ENCODE data around the gene SRRM4. TPM values are rescaled to one million over a fixed set of nuclear protein-coding genes. Genes with fewer than 3 reads are reported as not detected.

Gene SRRM4
- total and polyA plus RNA-seq, 4 donors, result 3.8 to 22.6 (median 13.9) TPM

Other genes with a start within 250 kb of the SRRM4 start
- 10 to 100 TPM; 14.8 to 27.3 TPM for gene HSPB8, start 197.4 kb downstream of the SRRM4 start, total RNA-seq
- gene HSPB8, start 197.4 kb downstream of the SRRM4 start, polyA plus RNA-seq (ENCODE audit: insufficient read length in 2 of 2), result 10 to 100 TPM; 26.2 to 31.2 TPM